GM19025 (cell line): ENCODE measurements around the gene SLC27A5.
"Not testable (repeated sequence)": the region's sequence is repeated elsewhere in the genome, so short reads cannot be mapped to it uniquely, and the experiment has no call there.

ENCODE experiments used
- ATAC-seq: cut with Tn5 transposase; IDR thresholded peaks from one replicate; pipeline ENCODE4 v1.9.1; 2021; ENCODE audit warnings: mild to moderate bottlenecking, low read depth, moderate library complexity; ENCODE audit not compliant: unreplicated experiment

The SLC27A5 gene

GRCh38 chr19:58471736-58472135, 40.1 kb downstream of the SLC27A5 start:
- no peak for ATAC-seq

DNA sequence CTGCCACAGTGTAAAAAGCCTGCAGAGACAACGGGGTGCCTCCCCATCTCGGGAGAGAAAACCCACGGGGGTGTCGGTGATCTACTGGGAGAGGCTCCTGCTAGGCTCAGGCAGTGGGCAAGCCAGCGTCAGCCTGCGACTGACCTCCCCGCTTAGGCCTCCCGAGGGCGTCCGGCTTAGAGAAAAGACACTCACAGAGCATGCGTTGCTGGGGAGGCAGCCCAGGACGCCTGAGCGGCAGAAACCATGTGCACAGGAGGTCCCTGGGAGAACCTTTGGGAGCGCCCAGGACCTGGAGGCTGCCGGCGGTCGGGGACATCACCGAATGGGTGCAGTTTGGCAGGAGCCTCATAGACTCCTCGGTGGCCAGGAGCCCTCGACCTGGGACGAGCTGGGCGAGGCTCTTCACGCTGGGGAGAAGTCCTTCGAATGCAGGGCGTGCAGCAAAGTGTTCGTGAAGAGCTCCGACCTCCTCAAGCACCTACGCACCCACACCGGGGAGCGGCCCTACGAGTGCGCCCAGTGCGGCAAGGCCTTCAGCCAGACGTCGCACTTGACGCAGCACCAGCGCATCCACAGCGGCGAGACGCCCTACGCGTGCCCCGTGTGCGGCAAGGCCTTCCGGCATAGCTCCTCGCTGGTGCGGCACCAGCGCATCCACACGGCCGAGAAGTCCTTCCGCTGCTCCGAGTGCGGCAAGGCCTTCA, 40.8 kb downstream of the SLC27A5 start:
- not testable (repeated sequence) for ATAC-seq

DNA sequence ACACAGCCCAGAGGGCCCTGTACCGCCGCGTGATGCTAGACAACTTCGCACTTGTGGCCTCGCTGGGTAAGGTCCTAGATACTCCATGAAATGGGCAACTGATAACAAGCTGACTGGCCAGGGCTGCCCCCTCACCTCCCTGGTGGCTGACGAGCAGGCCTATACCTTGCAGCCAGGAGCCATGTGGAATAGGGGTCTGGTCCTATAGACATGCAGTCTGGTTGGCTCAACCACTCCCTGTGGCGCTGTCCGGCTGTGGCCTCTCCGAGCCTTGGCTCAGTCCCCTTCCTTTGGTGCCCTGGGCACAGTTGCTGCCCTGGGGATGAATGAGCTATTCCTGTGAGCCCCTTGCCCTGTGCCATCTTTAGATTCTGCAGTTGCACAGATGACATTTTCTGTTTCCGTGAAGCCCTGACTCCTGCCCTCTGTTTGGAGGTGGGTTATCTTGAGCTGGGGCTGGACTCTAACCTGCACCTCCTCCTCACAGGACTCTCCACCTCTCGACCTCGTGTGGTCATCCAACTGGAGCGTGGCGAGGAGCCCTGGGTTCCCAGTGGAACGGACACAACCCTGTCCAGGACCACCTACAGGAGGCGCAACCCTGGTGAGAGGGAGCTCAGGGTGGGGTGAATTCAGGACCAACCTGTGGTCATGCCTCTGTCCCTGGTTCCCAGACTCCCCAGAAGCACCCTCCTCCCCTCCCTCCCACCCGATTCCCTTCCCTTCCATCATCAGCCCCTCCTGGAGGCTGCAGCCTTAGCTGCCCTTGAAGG, 42.4 kb downstream of the SLC27A5 start:
- no peak for ATAC-seq

- no peak for ATAC-seq
These were observed 43.5 kb downstream of the SLC27A5 start for GRCh38 chr19:58468216-58468839.

- peak; percentile 96 for ATAC-seq
These were observed 44.8 kb downstream of the SLC27A5 start, which contains the start of gene ZNF324 for GRCh38 chr19:58466760-58467589. Gene ZNF324, plus strand, starts transcription at chr19:58467080. Its CDS starts 2,106 bp downstream, at chr19:58469186.

DNA sequence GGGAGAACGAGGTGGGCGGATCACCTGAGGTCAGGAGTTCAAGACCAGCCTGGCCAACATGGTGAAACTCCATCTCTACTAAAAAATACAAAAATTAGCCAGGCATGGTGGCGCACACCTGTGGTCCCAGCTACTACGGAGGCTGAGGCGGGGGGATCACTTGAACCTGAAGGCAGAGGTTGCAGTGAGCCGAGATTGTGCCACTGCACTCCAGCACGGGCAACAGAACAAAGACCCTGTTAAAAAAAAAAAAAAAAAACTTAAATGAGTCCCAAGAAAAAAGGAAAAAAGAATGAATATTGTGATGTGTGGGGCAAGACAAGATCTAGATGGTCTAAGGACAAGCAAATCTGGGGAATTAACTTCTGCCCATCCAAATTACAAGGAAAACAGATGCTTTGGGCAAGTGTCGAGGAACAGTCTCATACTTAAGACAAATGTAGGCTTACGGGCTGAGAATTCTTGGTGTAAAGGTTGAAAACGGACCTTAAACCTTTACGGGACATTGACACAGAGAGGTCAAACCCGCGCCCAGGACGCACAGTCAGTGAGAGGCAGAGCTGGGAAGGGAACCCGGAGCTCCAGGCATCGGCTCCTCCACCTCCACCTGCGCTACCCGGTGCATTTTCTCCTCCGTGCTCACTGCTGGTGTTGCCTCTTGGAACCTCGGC, 45.6 kb downstream of the SLC27A5 start:
- ATAC-seq, result peak; percentile 5

GRCh38 chr19:58460039-58460438, 51.8 kb downstream of the SLC27A5 start:
- ATAC-seq, result no peak

- ATAC-seq, result no peak
These were observed 55.7 kb downstream of the SLC27A5 start for GRCh38 chr19:58456111-58456510.

DNA sequence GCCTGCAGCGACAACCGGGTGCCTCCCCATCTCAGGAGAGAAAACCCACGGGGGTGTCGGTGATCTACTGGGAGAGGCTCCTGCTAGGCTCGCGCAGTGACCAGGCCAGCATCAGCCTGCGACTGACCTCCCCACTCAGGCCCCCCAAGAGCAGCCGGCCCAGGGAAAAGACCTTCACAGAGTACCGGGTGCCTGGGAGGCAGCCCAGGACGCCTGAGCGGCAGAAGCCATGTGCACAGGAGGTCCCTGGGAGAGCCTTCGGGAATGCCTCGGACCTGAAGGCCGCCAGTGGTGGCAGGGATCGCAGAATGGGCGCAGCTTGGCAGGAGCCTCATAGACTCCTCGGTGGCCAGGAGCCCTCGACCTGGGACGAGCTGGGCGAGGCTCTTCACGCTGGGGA, 56.5 kb downstream of the SLC27A5 start:
- no peak for ATAC-seq

GRCh38 chr19:58453743-58454142, 58.0 kb downstream of the SLC27A5 start:
- no peak for ATAC-seq

DNA sequence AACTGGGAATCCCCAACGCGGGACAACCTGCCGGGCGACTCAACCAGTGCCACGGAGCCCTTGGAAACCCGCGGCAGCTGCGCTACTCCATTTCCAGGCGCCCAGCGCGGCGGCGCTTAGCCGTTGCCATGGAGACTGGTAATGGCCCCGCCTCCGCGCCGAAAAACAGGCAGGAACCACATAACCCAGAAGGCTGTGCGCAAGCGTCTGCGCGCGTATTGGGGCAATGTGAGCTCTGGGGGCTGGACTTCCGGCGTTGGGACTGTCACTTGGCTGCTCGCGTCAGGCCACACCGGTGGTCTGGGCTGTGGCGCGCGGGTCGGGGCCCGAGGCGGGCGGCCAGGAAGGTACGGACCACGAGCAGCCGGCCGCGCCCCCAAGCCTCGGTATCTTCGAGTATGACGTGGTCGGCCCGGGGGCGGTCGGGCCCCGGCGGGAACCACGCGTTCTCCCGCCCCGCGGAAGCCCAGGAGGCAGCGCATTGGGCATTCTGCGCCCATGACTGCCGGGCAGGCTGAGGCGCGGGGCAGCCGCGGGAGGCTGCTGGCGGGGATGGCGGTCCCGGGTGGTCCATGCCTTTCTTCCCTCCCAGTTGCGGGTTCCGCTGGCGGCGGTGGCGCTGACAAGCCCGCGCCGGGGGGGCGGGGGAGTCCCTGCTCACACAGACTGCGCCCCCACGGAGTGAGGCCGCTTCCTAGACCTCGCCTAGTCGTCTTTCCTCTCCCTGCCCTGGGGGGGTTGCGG, 60.3 kb downstream of the SLC27A5 start, which contains the start of gene ZNF324B:
ZNF324B (plus strand) TSS at position 265 of the 744 bp plus-strand sequence. CDS start 2,080 bp downstream, outside the sequence.
- ATAC-seq, result peak; percentile 98

DNA sequence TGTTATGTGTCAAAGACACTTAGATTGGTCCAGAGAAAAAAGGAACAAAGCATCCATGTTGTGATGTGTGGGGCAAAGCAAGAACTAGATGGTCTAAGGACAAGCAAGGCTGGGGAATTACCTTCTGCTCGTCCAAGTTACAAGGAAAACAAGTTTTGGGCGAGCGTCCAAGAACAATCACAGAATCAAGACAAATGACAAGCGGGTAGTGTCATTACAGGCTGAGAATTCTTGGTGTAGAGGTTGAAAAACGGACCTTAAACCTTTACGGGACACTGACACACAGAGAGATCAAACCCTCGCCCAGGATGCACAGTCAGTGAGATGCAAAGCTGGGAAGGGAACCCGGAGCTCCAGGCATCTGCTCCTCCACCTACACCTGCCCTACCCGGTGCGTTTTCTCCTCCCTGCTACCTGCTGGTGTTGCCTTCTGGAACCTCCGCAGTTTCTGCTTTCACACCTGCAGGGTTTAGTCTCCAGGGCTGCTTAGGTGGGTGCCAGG, 60.9 kb downstream of the SLC27A5 start:
- no peak for ATAC-seq

- ATAC-seq, result not testable (repeated sequence)
These were observed 61.8 kb downstream of the SLC27A5 start for GRCh38 chr19:58449980-58450379.

GRCh38 chr19:58448860-58449259, 62.9 kb downstream of the SLC27A5 start:
- ATAC-seq, result not testable (repeated sequence)
